Stimulated activated CD4-positive, alpha-beta T cell treated with anti-CD3 and anti-CD28 coated beads, Interleukin-2, amount 100 ng/mL, for 48 hours (primary cell): ENCODE results near the gene P4HA3.
A peak's percentile ranks its signal among the peaks of the same experiment; 100 is the strongest.

ENCODE experiments used
- DNase-seq, 2 donors: peaks; one replicate each; pipeline ENCODE4 v3.0.0-alpha.2; 2020

The P4HA3 gene

GRCh38 chr11:74257959-74258553, 53.4 kb downstream of the P4HA3 start:
- DNase-seq, result no peak

GRCh38 chr11:74256378-74257133, 54.9 kb downstream of the P4HA3 start:
- no peak for DNase-seq

- DNase-seq, result peak; percentile 41 to 44
These were observed 55.6 kb downstream of the P4HA3 start for GRCh38 chr11:74255741-74256375.

GRCh38 chr11:74253361-74253760, 58.1 kb downstream of the P4HA3 start:
- no peak for DNase-seq

- no peak for DNase-seq
These were observed 61.9 kb downstream of the P4HA3 start for GRCh38 chr11:74249496-74249895.

GRCh38 chr11:74248469-74248868, 63.0 kb downstream of the P4HA3 start:
- DNase-seq, result no peak

- DNase-seq, result no peak
These were observed 73.2 kb downstream of the P4HA3 start for GRCh38 chr11:74238243-74238642.

GRCh38 chr11:74237541-74237940, 73.9 kb downstream of the P4HA3 start:
- DNase-seq, result no peak

- no peak for DNase-seq
These were observed 76.3 kb downstream of the P4HA3 start for GRCh38 chr11:74235121-74235520.

GRCh38 chr11:74233683-74234082, 77.8 kb downstream of the P4HA3 start:
- DNase-seq, result no peak

GRCh38 chr11:74232311-74232950, 79.0 kb downstream of the P4HA3 start:
- DNase-seq, result no peak

GRCh38 chr11:74226907-74227306, 84.5 kb downstream of the P4HA3 start:
- no peak for DNase-seq

- DNase-seq, result no peak
These were observed 85.9 kb downstream of the P4HA3 start for GRCh38 chr11:74225565-74225964.

- no peak for DNase-seq
These were observed 89.6 kb downstream of the P4HA3 start for GRCh38 chr11:74221816-74222215.

- DNase-seq, result no peak
These were observed 91.1 kb downstream of the P4HA3 start for GRCh38 chr11:74220376-74220775.
